Activated T-helper 1 cell treated with anti-CD3 and anti-CD28 coated beads, Interleukin-2, amount 50 U/mL, for 16 hours (primary cell): ENCODE measurements around the gene CAPN1.
A peak's percentile ranks its signal among the peaks of the same experiment; 100 is the strongest.
"Not testable (repeated sequence)": the region's sequence is repeated elsewhere in the genome, so short reads cannot be mapped to it uniquely, and the experiment has no call there.

Experiments
- DNase-seq, 2 donors: peaks; one replicate each; pipeline ENCODE4 v3.0.0-alpha.2; 2020; ENCODE audit warnings: low read depth in 1 of 2, low spot score in 1 of 2

Gene CAPN1

DNA sequence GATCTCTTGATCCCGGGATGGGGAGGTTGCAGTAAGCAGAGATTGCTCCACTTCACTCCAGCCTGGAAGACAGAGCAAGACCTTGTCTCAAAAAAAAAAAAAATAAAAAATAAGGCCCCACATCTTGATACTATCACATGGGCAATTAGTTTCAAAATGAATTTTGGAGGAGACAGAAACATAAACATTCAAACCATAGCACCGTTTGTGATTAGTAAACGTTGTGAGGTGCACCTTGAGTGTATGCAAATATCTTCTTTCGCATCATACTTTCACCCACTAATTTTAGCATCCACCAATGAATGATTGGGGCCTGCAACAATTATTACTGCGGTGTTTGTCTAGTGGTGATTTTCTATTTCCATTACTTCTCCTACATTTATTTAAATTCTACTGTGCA is 22.7 kb upstream of the CAPN1 start:
- no peak for DNase-seq

GRCh38 chr11:65160643-65161042 is 21.1 kb upstream of the CAPN1 start:
- no peak for DNase-seq

- no peak for DNase-seq
Observed at GRCh38 chr11:65163684-65164083, 18.0 kb upstream of the CAPN1 start.

DNA sequence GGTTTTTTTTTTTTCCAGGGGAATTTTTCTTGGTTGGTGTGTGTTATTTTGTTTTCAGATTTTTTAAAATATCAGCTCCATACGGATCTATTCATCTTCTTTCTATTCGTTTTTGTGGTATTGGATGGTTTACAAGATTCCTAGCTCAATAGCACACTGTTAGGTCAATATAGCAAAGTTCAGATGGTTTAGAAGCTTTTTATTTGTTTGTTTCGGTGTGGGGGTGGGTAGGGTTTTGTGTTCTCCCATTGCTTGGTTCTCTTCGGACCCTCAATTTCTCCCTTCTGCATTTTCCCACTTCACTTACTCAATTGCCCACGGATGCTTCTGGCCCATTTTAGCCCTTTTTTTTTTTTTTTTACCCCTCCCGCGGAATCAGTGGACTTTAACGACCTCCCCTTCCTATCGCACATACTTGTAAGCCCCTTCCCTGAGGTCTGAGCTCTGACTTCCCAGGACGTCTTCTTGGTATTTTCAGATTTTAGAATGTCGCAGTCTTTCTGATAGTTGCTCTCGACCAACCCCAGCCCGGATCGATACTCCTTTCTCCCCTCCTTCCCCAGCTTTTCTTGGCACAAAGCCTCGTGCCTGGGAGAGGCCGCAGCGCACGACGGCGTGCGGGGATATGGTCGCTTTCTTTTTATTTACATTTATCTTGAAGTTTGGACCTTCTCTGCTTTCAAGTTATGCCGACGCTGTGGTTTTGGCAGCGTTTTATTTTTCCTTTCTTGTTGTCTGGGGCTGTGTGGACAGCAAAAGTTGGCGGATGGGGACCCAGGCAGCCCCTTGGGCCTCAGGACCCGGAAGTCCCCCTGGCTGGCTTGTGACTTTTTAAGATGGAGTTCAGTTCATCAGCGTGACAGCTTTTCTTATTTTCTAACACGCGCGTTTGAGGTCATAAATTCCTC is 16.1 kb upstream of the CAPN1 start:
- DNase-seq = no peak

DNA sequence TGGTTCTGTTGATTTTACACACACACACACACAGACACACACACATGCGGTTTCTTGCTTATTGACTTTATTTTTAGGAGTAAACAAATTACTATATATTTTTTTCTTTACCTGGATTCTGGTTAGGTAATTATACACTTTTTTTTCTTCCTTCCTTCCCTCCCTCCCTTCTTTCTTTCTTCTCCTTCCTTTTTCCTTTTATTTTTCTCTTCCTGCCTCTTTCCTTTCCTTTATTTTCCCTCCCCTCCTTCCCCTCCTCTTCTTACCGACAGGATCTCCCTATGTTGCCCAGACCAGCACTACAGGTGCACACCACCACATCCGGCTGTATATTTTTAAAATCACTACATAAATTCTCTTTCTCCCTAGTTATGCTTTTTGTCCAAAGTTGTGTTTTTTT is 14.8 kb upstream of the CAPN1 start:
- no peak for DNase-seq

- no peak for DNase-seq
Observed at GRCh38 chr11:65167656-65168055, 14.1 kb upstream of the CAPN1 start.

- no peak for DNase-seq
Observed at GRCh38 chr11:65169164-65169641, 12.5 kb upstream of the CAPN1 start.

GRCh38 chr11:65170058-65170534 is 11.6 kb upstream of the CAPN1 start, which contains the start of gene SPDYC:
Gene SPDYC (plus strand): TSS chr11:65170233. CDS start chr11:65171358, 1,125 bp downstream.
- no peak for DNase-seq

- DNase-seq = no peak
Observed at GRCh38 chr11:65172600-65172999, 9.1 kb upstream of the CAPN1 start.

DNA sequence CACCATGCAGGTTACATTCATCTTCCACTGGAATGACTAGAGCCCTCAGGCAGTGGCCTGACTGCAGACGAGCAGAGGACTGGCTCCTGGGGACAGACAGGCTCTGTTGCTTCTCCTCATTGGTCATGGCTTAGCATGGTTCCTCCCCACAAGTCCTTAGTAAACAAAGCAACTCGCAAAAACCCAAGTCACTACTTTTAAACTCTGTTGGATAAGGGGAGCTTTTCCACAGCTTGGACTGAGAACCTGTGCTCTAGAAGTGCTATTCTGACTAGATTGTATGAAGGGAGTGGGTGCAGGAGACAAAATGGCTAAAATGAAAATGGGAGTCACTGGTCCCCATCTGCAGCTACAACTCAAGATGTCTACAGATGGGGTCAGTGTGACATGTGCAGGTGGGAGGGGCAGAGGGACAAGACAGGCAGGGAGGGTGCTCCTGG is 7.1 kb upstream of the CAPN1 start:
- not testable (repeated sequence) for DNase-seq

DNA sequence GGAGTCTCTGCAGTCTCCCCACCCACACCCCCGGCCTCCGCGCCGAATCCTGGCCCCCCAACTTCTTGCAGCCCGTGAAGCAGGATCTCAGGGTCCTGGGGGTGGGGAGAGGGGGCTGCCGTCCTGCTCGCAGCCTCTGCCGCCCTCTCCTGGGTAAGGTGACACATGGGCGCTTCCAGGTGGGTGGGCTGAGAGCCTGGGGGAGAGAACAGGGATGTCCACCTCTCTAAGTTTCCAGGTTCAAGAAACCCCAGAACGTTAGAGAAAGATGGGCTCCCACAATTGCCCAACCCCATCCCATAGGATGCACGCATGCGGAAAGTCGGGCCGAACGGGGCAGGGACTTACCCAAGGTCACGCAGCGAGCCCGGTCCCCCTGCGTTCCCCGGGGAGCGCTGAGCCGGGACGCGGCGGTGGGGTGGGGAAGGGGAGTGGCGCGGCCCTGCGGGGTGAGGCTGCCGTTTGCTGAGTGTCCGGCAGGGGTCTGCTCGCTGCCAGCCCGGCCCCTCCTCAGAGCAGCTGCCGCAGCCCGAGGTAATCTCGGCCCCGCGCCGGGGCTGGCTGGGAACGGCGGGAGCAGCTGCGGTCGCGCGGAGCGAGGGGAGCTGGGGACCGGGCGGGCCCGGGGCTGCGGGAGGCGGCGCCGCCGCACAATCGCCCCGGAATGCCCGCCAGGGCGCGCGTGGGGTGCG is 705 bp upstream of the CAPN1 start:
- DNase-seq = peak; percentile 24 to 41

GRCh38 chr11:65182258-65183170 is 786 bp downstream of the CAPN1 start:
- DNase-seq = no peak

DNA sequence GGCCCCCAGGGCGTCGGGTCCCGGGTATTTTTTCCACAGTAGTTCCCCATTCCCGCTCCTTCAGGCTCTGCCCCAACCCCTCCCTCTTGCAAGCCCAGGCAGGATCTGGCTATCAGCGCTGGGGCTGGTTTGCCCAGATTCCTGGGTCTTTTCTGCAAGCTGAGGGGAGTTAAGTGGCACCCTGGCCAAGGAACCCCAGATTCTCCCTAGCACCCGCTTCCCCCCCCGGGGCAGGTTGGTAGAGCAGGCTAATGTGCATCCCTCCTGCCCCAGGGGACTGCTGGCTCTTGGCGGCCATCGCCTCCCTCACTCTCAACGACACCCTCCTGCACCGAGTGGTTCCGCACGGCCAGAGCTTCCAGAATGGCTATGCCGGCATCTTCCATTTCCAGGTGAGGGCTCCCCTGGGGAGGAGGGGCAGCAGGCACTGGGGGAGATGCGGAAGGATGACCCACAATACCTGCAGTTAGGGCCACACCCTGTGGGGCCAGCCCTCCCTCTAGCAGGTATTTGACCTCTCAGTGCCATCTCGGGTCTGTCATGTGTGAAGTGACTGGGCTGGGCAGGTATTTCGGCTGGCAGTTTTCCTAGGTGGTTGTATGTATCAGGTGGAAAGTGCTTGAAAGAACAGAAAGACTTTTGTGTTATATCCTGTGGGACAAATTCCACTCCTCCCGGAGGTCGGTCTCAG is 1.6 kb downstream of the CAPN1 start:
- DNase-seq = no peak

DNA sequence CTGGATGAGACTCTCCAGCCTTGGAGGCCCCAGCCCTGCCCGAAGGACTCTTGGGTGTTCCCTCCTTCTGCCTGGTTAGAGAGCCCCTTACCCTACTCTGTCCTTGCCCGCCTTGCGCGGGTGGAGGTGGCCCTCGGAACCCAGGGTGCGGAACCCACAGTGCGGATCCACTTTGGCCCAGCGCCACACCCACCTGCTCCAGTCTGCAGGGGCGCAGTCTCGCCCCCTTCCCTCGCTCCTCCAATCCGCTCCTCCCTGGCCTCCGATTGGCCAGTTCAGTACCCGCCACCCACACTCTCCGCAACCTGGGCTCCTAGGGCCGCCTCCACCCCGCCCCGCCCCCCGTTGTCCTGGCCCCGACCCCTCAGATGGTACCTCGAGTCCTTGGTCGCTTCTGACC is 2.4 kb downstream of the CAPN1 start:
- DNase-seq = no peak

- DNase-seq = no peak
Observed at GRCh38 chr11:65185171-65185570, 3.4 kb downstream of the CAPN1 start.

GRCh38 chr11:65185869-65186341 is 4.2 kb downstream of the CAPN1 start:
- no peak for DNase-seq

GRCh38 chr11:65186701-65187100 is 5.0 kb downstream of the CAPN1 start:
- no peak for DNase-seq

DNA sequence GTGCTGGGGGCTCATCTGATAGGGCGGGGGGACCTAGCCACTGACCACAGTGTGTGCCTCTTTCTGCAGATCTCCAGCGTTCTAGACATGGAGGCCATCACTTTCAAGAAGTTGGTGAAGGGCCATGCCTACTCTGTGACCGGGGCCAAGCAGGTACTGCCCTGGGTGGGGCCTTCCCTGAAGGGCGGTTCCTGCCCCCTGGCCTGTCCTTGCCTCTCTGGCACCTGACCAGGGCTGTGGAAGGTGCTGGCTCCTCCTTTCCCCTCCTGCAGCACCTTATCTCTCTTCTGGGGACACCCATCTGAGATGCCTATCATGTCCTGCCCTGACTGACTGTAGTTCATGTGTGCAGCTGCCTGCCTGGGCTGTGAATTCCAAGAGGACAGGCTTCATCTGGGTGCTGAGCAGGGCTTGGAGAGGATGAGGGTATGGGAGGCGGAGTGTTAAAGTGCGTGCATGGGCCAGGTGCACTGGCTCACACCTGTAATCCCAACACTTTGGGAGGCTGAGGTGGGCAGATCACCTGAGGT is 5.5 kb downstream of the CAPN1 start:
- DNase-seq = no peak

- no peak for DNase-seq
Observed at GRCh38 chr11:65187971-65188461, 6.3 kb downstream of the CAPN1 start.

DNA sequence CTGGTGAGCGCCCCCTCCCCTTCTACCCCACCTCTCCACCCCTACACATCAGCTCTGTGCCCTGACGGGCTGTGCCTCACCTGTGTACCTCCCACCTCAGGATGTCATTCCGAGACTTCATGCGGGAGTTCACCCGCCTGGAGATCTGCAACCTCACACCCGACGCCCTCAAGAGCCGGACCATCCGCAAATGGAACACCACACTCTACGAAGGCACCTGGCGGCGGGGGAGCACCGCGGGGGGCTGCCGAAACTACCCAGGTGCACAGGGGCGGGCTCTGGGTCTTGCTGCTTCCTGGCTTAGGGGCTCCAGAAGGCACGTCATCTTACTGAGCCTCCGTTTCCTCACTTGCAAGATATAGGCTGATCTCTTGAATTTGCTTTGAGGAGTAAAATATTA is 6.8 kb downstream of the CAPN1 start:
- DNase-seq = no peak
